Testis (tissue), 3 donors: ENCODE data around the gene C6orf120. TPM values are rescaled to one million over a fixed set of nuclear protein-coding genes. Genes with fewer than 3 reads are reported as not detected.

ENCODE experiments used
- DNase-seq: peaks from one replicate; pipeline ENCODE4 v3.0.0-alpha.2; 2019
- H3K27ac ChIP-seq, 2 donors: fragments of 200-600 bp; sonication (generic); one replicate each; pipeline ENCODE4 v1.5.1; 2019
- H3K27me3 ChIP-seq: fragments of 200-600 bp; sonication (generic); one replicate; pipeline ENCODE4 v1.5.1; 2019
- H3K36me3 ChIP-seq: fragments of 200-600 bp; sonication (generic); one replicate; pipeline ENCODE4 v1.5.1; 2017; ENCODE audit warnings: low read depth; ENCODE audit errors: missing control alignments
- H3K4me1 ChIP-seq: fragments of 200-600 bp; sonication (generic); one replicate; pipeline ENCODE4 v1.5.1; 2019
- H3K4me3 ChIP-seq, 2 donors: fragments of 200-600 bp; sonication (generic); one replicate each; pipeline ENCODE4 v1.5.1; 2017 to 2019
- H3K9me3 ChIP-seq: fragments of 200-600 bp; sonication (generic); one replicate; pipeline ENCODE4 v1.5.1; 2017
- POLR2A ChIP-seq: fragments of 450-650 bp; IDR thresholded peaks from one replicate; pipeline ENCODE4 v1.6.1; 2017; ENCODE audit warnings: antibody characterized with exemption, mild to moderate bottlenecking, moderate library complexity
- WGBS, 2 donors: methylation state at CpG; one replicate each; pipeline ENCODE4 v1.1.5; 2018; 5-methylcytosine and 5-hydroxymethylcytosine counted together
- intact Hi-C: fragments of 100-400 bp; cut with DNase I; formaldehyde crosslinking; loops from one replicate; pipeline ENCODE4 v1.15.1; 2023; ENCODE audit warnings: low total_unique reads
- polyA plus RNA-seq: library from polyadenylated mRNA; stranded (reverse); fragments of 350-450 nt; fragmentation: Illumina TruSeq; extraction: RNeasy Lipid Tissue Mini Kit (QIAGEN cat#74804); gene quantifications from one replicate; pipeline ENCODE4 v1.2.3, GENCODE V29; 2014; ENCODE audit warnings: low read depth, low replicate concordance; ENCODE audit not compliant: insufficient read depth
- total RNA-seq, 2 donors: library from RNA; depleted of rRNA; stranded (reverse); fragments of >200 nt; gene quantifications; one replicate each; pipeline ENCODE4 v1.2.3, GENCODE V29; 2016
- TF ChIP-seq, protein P1 (sequence below), 3 experiments: fragments of 450-650 bp in 2 of 3; fragments of 200-600 bp in 1 of 3; sonication (generic) in 1 of 3; IDR thresholded peaks; one replicate each; pipeline ENCODE4 v1.5.1; 2016 to 2019; ENCODE audit warnings: antibody characterized with exemption in 3 of 3, mild to moderate bottlenecking in 2 of 3, moderate library complexity in 1 of 3

The C6orf120 gene
- total and polyA plus RNA-seq, 3 donors from 2014 or later: 16.9 to 29.9 (median 24.0) TPM

DNA sequence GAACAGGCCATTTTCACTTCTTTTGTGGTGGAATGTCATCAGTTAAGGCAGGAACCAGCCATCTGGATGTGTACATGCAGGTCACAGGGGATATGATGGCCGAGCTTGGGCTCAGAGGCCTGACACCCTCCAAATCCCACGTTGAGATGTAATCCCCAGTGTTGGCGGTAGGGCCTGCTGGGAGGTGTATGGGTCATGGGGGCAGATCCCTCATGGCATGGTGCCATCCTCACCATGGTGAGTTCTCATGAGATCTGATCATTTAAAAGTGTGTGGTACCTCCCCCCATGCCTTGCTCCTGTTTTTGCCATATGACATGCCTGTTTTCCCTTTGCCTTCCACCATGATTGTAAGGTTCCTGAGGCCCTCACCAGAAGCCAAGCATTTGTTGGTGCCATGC lies 26.9 kb upstream of the C6orf120 start:
- Histone ChIP-seq H3K4me3 (no peak overlapping the region), H3K4me1 (no peaks in the 10 kb centered on the region), H3K27me3 (no peaks in the 10 kb centered on the region), H3K27ac (no peak overlapping the region), H3K36me3 (no peaks in the 10 kb centered on the region), H3K9me3 (no peaks in the 10 kb centered on the region)
- 94 to 96% methylated on average over 3 of the region's 3 CpGs for WGBS, 2 donors
- no peak for TF ChIP-seq POLR2A
- TF ChIP-seq, protein P1, sequence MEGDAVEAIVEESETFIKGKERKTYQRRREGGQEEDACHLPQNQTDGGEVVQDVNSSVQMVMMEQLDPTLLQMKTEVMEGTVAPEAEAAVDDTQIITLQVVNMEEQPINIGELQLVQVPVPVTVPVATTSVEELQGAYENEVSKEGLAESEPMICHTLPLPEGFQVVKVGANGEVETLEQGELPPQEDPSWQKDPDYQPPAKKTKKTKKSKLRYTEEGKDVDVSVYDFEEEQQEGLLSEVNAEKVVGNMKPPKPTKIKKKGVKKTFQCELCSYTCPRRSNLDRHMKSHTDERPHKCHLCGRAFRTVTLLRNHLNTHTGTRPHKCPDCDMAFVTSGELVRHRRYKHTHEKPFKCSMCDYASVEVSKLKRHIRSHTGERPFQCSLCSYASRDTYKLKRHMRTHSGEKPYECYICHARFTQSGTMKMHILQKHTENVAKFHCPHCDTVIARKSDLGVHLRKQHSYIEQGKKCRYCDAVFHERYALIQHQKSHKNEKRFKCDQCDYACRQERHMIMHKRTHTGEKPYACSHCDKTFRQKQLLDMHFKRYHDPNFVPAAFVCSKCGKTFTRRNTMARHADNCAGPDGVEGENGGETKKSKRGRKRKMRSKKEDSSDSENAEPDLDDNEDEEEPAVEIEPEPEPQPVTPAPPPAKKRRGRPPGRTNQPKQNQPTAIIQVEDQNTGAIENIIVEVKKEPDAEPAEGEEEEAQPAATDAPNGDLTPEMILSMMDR (IDR thresholded peaks at IDR 0.05): no peak
- DNase-seq: no peak
- intact Hi-C loops: no loop called here

DNA sequence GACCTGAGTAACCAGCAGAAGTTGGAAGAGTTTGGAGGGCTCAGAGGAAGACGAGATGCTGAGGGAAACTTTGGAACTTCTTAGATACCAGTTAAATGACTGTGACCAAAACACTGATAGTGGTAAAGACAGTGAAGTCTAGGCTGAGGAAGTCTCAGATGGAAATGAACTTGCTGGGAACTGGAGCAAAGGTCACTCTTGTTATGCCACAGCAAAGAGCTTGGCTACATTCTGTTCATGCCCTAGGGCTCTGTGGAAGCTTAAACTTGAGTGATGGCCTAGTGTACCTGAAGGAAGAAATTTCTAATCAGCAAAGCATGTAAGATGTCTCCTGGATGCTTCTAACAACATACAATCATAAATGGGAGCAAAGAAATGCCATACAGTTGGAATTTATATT lies 24.8 kb upstream of the C6orf120 start:
- Histone ChIP-seq H3K9me3 (no peaks in the 10 kb centered on the region), H3K4me3 (no peak overlapping the region), H3K36me3 (no peaks in the 10 kb centered on the region), H3K27me3 (no peaks in the 10 kb centered on the region), H3K4me1 (no peaks in the 10 kb centered on the region), H3K27ac (no peak overlapping the region)
- WGBS, 2 donors: 100% methylated on average over 1 of the region's 1 CpG
- DNase-seq: no peak
- intact Hi-C loops: no loop called here
- no peak for TF ChIP-seq POLR2A
- TF ChIP-seq, protein P1 (IDR thresholded peaks at IDR 0.05): no peak

DNA sequence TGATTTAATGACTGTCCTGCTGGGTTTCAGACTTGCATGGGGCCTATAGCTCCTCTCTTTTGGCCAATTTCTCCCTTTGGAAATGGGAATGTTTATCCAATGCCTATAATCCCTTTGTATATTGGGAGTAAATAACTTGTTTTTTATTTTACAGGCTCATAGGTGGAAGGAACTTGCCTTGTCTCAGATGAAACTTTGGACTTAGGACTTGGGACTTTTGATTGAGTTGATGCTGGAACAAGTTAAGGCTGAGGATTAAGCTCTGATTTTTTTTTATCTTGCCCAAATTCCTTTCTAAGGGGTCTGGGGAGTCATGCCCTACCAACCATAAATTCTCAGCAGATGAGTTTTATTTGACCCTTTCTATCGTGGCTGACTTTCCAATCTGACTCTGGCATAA lies 23.6 kb upstream of the C6orf120 start:
- 58 to 66% methylated on average over 1 of the region's 1 CpG for WGBS, 2 donors

DNA sequence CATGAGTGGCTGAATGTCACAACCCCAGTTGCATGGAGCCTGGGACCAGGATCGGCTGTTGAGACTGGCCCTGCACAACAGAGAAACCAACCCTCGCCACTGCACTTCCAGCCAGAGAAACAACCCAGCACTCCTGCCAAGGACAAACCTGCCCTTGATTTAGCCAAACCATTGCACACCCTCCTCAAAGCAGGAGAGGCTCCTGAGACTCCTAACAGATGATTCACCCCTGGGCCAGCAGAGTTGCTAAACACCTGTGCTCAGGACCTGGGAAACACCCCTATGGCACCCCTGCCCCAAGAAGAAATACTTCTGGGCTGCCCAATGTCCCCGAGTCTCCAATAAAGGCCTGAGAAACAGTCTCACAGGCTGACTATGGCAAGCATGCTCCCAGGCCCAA lies 17.9 kb upstream of the C6orf120 start:
- 100% methylated on average over 3 of the region's 3 CpGs for WGBS, 2 donors
- Histone ChIP-seq H3K36me3 (no peaks in the 10 kb centered on the region), H3K27me3 (no peaks in the 10 kb centered on the region), H3K4me1 (no peaks in the 10 kb centered on the region), H3K27ac (no peak overlapping the region), H3K4me3 (no peak overlapping the region), H3K9me3 (no peaks in the 10 kb centered on the region)
- no peak for DNase-seq
- TF ChIP-seq POLR2A: no peak
- TF ChIP-seq, protein P1 (IDR thresholded peaks at IDR 0.05): no peak
- intact Hi-C loops: no loop called here

More for the DNA sequence above, 23.6 kb upstream of the C6orf120 start:
- intact Hi-C loops: no loop called here
- Histone ChIP-seq H3K36me3 (no peaks in the 10 kb centered on the region), H3K4me3 (no peak overlapping the region), H3K27ac (no peak overlapping the region), H3K4me1 (no peaks in the 10 kb centered on the region), H3K27me3 (no peaks in the 10 kb centered on the region), H3K9me3 (no peaks in the 10 kb centered on the region)
- TF ChIP-seq, protein P1 (IDR thresholded peaks at IDR 0.05): no peak
- no peak for TF ChIP-seq POLR2A
- DNase-seq: no peak

DNA sequence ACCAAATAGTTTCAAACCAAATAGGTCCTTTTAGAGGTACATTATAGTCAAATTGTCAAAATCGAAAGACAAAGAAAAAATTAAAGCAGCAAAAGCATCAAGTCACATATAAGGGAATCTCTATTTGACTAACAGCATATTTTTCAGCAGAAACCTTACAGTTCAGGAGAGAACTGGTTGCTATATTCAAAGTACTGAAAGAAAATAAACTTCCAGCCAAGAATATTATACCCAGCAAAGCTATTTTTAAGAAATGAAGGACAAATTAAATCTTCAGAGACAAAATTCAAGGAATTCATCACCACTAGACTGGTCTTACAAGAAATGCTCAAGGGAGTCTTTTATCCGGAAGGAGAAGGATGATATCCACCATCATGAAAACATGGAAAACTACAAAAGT lies 16.1 kb upstream of the C6orf120 start:
- DNase-seq: no peak
- Histone ChIP-seq H3K36me3 (no peaks in the 10 kb centered on the region), H3K27ac (no peak overlapping the region), H3K9me3 (no peaks in the 10 kb centered on the region), H3K4me3 (no peak overlapping the region), H3K27me3 (no peaks in the 10 kb centered on the region), H3K4me1 (no peaks in the 10 kb centered on the region)
- TF ChIP-seq, protein P1 (IDR thresholded peaks at IDR 0.05): no peak
- no peak for TF ChIP-seq POLR2A
- intact Hi-C loops: no loop called here
- WGBS, 2 donors: 94 to 100% methylated on average over 2 of the region's 2 CpGs
